Endothelial cell of umbilical vein (primary cell): ENCODE results near the gene HECTD4. TPM values are rescaled to one million over a fixed set of nuclear protein-coding genes. Genes with fewer than 3 reads are reported as not detected.
"Not testable (repeated sequence)": the region's sequence is repeated elsewhere in the genome, so short reads cannot be mapped to it uniquely, and the experiment has no call there.

Experiments used
- BruUV-seq: library from RNA; stranded (reverse); fragments of 400-500 nt; replicated peaks from 2 replicates; lab custom pipeline; 2021; lab: Mats Ljungman, UMichigan
- CTCF ChIA-PET: fragments of 300-600, 350-600 bp; sonication (Branson Sonifier 250); formaldehyde crosslinking; loops from one replicate; lab custom pipeline; 2021; ENCODE audit warnings: antibody characterized with exemption, inconsistent platforms; lab: Charles Lee
- POLR2A ChIA-PET: fragments of 300-600, 350-600 bp; sonication (Branson Sonifier 250); formaldehyde crosslinking; loops from one replicate; lab custom pipeline; 2021; ENCODE audit warnings: antibody characterized with exemption, inconsistent platforms; lab: Charles Lee
- DNase-seq: peaks from one replicate; pipeline ENCODE4 v3.0.0-alpha.2; 2011; ENCODE audit warnings: low read depth, low spot score
- FAIRE-seq: peaks from 2 replicates; lab custom pipeline; 2011; peaks lifted over from hg19 to GRCh38; lab: Jason Lieb, UNC
- H2AFZ ChIP-seq: 2 replicates; pipeline ENCODE4 v1.6.0; 2012; ENCODE audit warnings: low read depth, low read length, control low read depth, inconsistent platforms
- H3K27ac ChIP-seq: 2 replicates; pipeline ENCODE4 v1.5.1; 2011; ENCODE audit warnings: low read depth, mild to moderate bottlenecking, control low read depth, low read length, moderate library complexity; ENCODE audit not compliant: insufficient read depth
- H3K27me3 ChIP-seq, 2 experiments: 2 replicates each; pipeline versions ENCODE4 v1.6.0 to v1.6.1; 2011; ENCODE audit warnings: low read length in 2 of 2, mixed read lengths in 1 of 2; ENCODE audit not compliant: control insufficient read depth in 2 of 2, insufficient read depth in 2 of 2
- H3K36me3 ChIP-seq, 2 experiments: 2 replicates in 1 of 2; 3 replicates in 1 of 2; pipeline ENCODE4 v1.5.1; 2011; ENCODE audit warnings: low read length in 2 of 2, mild to moderate bottlenecking in 1 of 2, moderate library complexity in 1 of 2; ENCODE audit not compliant: control insufficient read depth in 2 of 2, insufficient read depth in 2 of 2; ENCODE audit errors: extremely low read depth in 1 of 2
- H3K4me1 ChIP-seq: 3 replicates; pipeline ENCODE4 v1.5.1; 2011; ENCODE audit warnings: mild to moderate bottlenecking, low read length; ENCODE audit not compliant: control insufficient read depth, insufficient read depth; ENCODE audit errors: extremely low read depth
- H3K4me2 ChIP-seq: 2 replicates; pipeline ENCODE4 v1.6.1; 2011; ENCODE audit warnings: low read length, control low read depth, mixed read lengths; ENCODE audit not compliant: insufficient read depth
- H3K4me3 ChIP-seq, 3 experiments: fragments of 200-600 bp in 1 of 3; sonication (generic), shearing (Covaris generic) in 1 of 3; replicated peaks in 1 of 3; 2 replicates each; pipeline ENCODE4 v1.5.1; 2011 to 2016; ENCODE audit warnings: control low read depth in 3 of 3, low read length in 3 of 3, mild to moderate bottlenecking in 2 of 3, inconsistent platforms in 1 of 3, low read depth in 1 of 3, moderate library complexity in 1 of 3; ENCODE audit not compliant: insufficient read depth in 1 of 3
- H3K79me2 ChIP-seq: 2 replicates; pipeline ENCODE4 v1.6.0; 2012; ENCODE audit warnings: low read length, inconsistent platforms; ENCODE audit not compliant: control insufficient read depth, insufficient read depth
- H3K9ac ChIP-seq: replicated peaks from 2 replicates; pipeline ENCODE3; 2011; ENCODE audit warnings: low read length, control low read depth; ENCODE audit not compliant: insufficient read depth; ENCODE audit errors: extremely low read depth
- H3K9me1 ChIP-seq: replicated peaks from 3 replicates; pipeline ENCODE4 v1.6.0; 2011; ENCODE audit warnings: mild to moderate bottlenecking, low read length; ENCODE audit not compliant: control insufficient read depth, insufficient read depth; ENCODE audit errors: extremely low read depth
- H3K9me3 ChIP-seq: replicated peaks from 2 replicates; pipeline ENCODE4 v1.5.1; 2012; ENCODE audit warnings: low read length, inconsistent platforms; ENCODE audit not compliant: control insufficient read depth, insufficient read depth
- H4K20me1 ChIP-seq: replicated peaks from 2 replicates; pipeline ENCODE3; 2011; ENCODE audit warnings: mild to moderate bottlenecking, low read length; ENCODE audit not compliant: control insufficient read depth, insufficient read depth; ENCODE audit errors: extremely low read depth
- dilution Hi-C: fragments of 300-500 bp; cut with MboI; formaldehyde crosslinking; loops from one replicate; pipeline ENCODE4 v1.15.0; 2019; ENCODE audit warnings: low sequenced_read_pairs; ENCODE audit not compliant: extremely low pct_ligation_motif_present
- intact Hi-C: fragments of 100-400 bp; cut with micrococcal nuclease; formaldehyde crosslinking; loops from one replicate; pipeline ENCODE4 v1.10.0; 2022
- microRNA-seq: library from miRNA; unstranded; fragments of <30 nt; microRNA quantifications from one replicate; pipeline ENCODE4 v1.2.0, GENCODE V29; 2021; ENCODE audit warnings: borderline number of aligned reads, borderline replicate concordance
- polyA plus RNA-seq, 4 experiments: library from polyadenylated mRNA; depleted of rRNA in 3 of 4; stranded (reverse) in 3 of 4; unstranded in 1 of 4; fragments of >200 nt; gene quantifications; 2 replicates each; pipeline versions ENCODE4 v1.2.1 to v1.2.3, GENCODE V29; 2011 to 2012; ENCODE audit warnings: missing spikeins in 1 of 4
- small RNA-seq: library from RNA; depleted of rRNA; stranded (forward); fragments of <200 nt; gene quantifications from one replicate; pipeline ENCODE3, GENCODE V24; 2012; ENCODE audit warnings: low replicate concordance, low read depth; ENCODE audit not compliant: insufficient read depth, insufficient read length
- total RNA-seq: library from RNA; stranded (reverse); gene quantifications from 2 replicates; pipeline ENCODE4 v1.2.3, GENCODE V29; 2021

HECTD4 gene
- total and polyA plus RNA-seq, 2 donors (not counting 3 experiments of a cell fraction or from before 2014, with no cell fraction given), result 9.7 to 47.7 TPM

DNA sequence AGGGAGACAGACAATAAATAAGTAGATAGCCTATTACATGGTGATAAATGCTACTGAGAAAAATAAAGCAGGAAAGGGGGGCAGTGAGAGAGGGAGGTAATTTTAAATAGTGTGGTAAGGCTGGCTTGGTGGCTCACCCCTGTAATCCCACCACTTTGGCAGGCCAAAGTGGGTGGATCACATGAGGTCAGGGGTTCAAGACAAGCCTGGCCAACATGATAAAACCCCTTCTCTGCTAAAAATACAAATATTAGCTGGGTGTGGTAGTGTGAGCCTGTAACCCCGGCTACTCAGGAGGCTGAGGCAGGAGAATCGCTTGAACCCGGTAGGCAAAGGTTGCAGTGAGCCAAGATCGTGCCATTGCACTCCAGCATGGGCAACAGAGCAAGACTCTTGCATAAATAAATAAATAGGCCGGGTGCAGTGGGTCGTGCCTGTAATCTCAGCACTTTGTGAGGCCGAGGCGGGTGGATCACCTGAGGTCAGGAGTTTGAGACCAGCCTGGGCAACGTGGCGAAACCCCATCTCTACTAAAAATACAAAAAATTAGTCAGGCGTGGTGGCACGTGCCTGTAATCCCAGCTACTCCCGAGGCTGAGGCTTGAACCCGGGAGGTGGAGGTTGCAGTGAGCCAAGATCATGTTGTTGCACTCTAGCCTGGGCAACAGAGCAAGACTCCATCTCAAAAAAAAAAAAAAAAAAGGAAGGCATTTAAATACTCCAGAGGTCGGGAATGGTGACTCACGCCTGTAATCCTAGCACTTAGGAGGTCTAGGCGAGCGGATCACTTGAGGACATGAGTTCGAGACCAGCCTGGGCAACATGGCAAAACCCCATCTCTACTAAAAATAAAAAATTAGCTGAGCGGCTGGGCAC lies 271.2 kb downstream of the HECTD4 start:
- H2AFZ ChIP-seq, H3K27ac ChIP-seq, DNase-seq, H3K4me2 ChIP-seq, H3K4me3 ChIP-seq, CTCF ChIA-PET, H3K9me3 ChIP-seq, H3K9ac ChIP-seq, H4K20me1 ChIP-seq, dilution Hi-C loops, H3K9me1 ChIP-seq, FAIRE-seq, intact Hi-C loops, H3K36me3 ChIP-seq, BruUV-seq, H3K27me3 ChIP-seq: not testable (repeated sequence)
- POLR2A ChIA-PET, result interaction anchor here (0.7 kb wide), 1 partner anchor 81 kb away, joined by 11 read pairs; no protein-coding TSS in a partner anchor
- H3K79me2 ChIP-seq, result peaks cover 28% of the 10 kb centered on the region
- peaks cover 10% of the 10 kb centered on the region for H3K4me1 ChIP-seq

Small RNAs within 50 kb of the gene (microRNA-seq; reads per million reads assigned to microRNA genes)
- gene MIR6861, result 1.5 reads per million

Small RNAs within 50 kb of the gene (small RNA-seq; reads per million reads assigned to genes)
- gene RF00019, result not detected

Other genes with a start within 250 kb of the HECTD4 start
- 1,359 and 1,385 TPM in 2 replicates for gene RPL6, start 27.2 kb upstream of the HECTD4 start, total RNA-seq
- gene RPL6, start 27.2 kb upstream of the HECTD4 start, polyA plus RNA-seq, result 773 and 998 TPM in 2 replicates
- gene PTPN11, start 36.5 kb upstream of the HECTD4 start, total RNA-seq, result 104 and 107 TPM in 2 replicates
- gene PTPN11, start 36.5 kb upstream of the HECTD4 start, polyA plus RNA-seq, result 22.4 and 36.5 TPM in 2 replicates